Parathyroid adenoma (tissue), 2 donors: ENCODE results near the gene DUSP2.
A peak's percentile ranks its signal among the peaks of the same experiment; 100 is the strongest.

Experiments
- H2AFZ ChIP-seq: fragments of 300-600 bp; sonication (generic); one replicate; pipeline ENCODE4 v1.7.0; 2017; ENCODE audit warnings: antibody characterized with exemption, mild to moderate bottlenecking
- H3K27ac ChIP-seq: fragments of 300-600 bp; sonication (generic); one replicate; pipeline ENCODE4 v1.7.0; 2017
- H3K27me3 ChIP-seq: fragments of 300-600 bp; sonication (generic); one replicate; pipeline ENCODE4 v1.7.0; 2017; ENCODE audit warnings: low read length; ENCODE audit not compliant: control insufficient read depth, insufficient read depth
- H3K36me3 ChIP-seq: fragments of 300-600 bp; sonication (generic); one replicate; pipeline ENCODE4 v1.7.0; 2017; ENCODE audit warnings: low read length; ENCODE audit not compliant: control insufficient read depth, insufficient read depth
- H3K4me1 ChIP-seq: fragments of 300-600 bp; sonication (generic); one replicate; pipeline ENCODE4 v1.7.0; 2017; ENCODE audit warnings: control low read depth
- H3K4me2 ChIP-seq: fragments of 300-600 bp; sonication (generic); one replicate; pipeline ENCODE4 v1.7.0; 2017; ENCODE audit warnings: low read length
- H3K4me3 ChIP-seq: fragments of 300-600 bp; sonication (generic); one replicate; pipeline ENCODE4 v1.7.0; 2017; ENCODE audit warnings: low read depth, low read length
- H3K79me2 ChIP-seq: fragments of 300-600 bp; sonication (generic); one replicate; pipeline ENCODE4 v1.7.0; 2017; ENCODE audit warnings: control low read depth
- H3K9ac ChIP-seq: fragments of 300-600 bp; sonication (generic); one replicate; pipeline ENCODE4 v1.7.0; 2017; ENCODE audit warnings: mild to moderate bottlenecking
- H3K9me3 ChIP-seq: fragments of 300-600 bp; sonication (generic); one replicate; pipeline ENCODE4 v1.7.0; 2017; ENCODE audit warnings: low read length; ENCODE audit not compliant: control insufficient read depth
- TF ChIP-seq, protein P1 (sequence below): fragments of 300-600 bp; sonication (generic); IDR thresholded peaks from one replicate; pipeline ENCODE4 v1.7.0; 2017; ENCODE audit warnings: antibody characterized with exemption, mild to moderate bottlenecking
- donor health status: primary hyperparathyroidism.

Gene DUSP2

GRCh38 chr2:96099861-96100798 lies 45.1 kb downstream of the DUSP2 start:
- H3K4me1 ChIP-seq, result no peaks in the 10 kb centered on the region
- H3K79me2 ChIP-seq, result no peaks in the 10 kb centered on the region
- no peaks in the 10 kb centered on the region for H3K27me3 ChIP-seq
- H3K4me3 ChIP-seq, result no peak overlapping the region
- no peak overlapping the region for H3K27ac ChIP-seq
- TF ChIP-seq, protein P1, sequence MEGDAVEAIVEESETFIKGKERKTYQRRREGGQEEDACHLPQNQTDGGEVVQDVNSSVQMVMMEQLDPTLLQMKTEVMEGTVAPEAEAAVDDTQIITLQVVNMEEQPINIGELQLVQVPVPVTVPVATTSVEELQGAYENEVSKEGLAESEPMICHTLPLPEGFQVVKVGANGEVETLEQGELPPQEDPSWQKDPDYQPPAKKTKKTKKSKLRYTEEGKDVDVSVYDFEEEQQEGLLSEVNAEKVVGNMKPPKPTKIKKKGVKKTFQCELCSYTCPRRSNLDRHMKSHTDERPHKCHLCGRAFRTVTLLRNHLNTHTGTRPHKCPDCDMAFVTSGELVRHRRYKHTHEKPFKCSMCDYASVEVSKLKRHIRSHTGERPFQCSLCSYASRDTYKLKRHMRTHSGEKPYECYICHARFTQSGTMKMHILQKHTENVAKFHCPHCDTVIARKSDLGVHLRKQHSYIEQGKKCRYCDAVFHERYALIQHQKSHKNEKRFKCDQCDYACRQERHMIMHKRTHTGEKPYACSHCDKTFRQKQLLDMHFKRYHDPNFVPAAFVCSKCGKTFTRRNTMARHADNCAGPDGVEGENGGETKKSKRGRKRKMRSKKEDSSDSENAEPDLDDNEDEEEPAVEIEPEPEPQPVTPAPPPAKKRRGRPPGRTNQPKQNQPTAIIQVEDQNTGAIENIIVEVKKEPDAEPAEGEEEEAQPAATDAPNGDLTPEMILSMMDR, result no peak
- no peak overlapping the region for H3K9ac ChIP-seq
- no peaks in the 10 kb centered on the region for H3K9me3 ChIP-seq
- no peak overlapping the region for H2AFZ ChIP-seq
- no peaks in the 10 kb centered on the region for H3K36me3 ChIP-seq
- no peak overlapping the region for H3K4me2 ChIP-seq

- Histone ChIP-seq H3K79me2 (no peaks in the 10 kb centered on the region), H3K27me3 (no peaks in the 10 kb centered on the region), H3K4me1 (no peaks in the 10 kb centered on the region), H2AFZ (no peak overlapping the region), H3K9me3 (no peaks in the 10 kb centered on the region), H3K4me3 (no peak overlapping the region), H3K36me3 (no peaks in the 10 kb centered on the region), H3K9ac (no peak overlapping the region), H3K4me2 (no peak overlapping the region), H3K27ac (peak overlapping the region; percentile 26)
- TF ChIP-seq, protein P1, result no peak
These were observed 46.2 kb downstream of the DUSP2 start for GRCh38 chr2:96098900-96099590.

GRCh38 chr2:96097951-96098823 lies 47.1 kb downstream of the DUSP2 start:
- Histone ChIP-seq H2AFZ (no peak overlapping the region), H3K9me3 (no peaks in the 10 kb centered on the region), H3K4me3 (no peak overlapping the region), H3K4me1 (no peaks in the 10 kb centered on the region), H3K27me3 (no peaks in the 10 kb centered on the region), H3K27ac (peak overlapping the region; percentile 1), H3K36me3 (no peaks in the 10 kb centered on the region), H3K9ac (no peak overlapping the region), H3K4me2 (no peak overlapping the region), H3K79me2 (no peaks in the 10 kb centered on the region)
- TF ChIP-seq, protein P1, result no peak

- Histone ChIP-seq H3K36me3 (no peaks in the 10 kb centered on the region), H3K27ac (no peak overlapping the region), H3K4me3 (no peak overlapping the region), H3K4me1 (no peaks in the 10 kb centered on the region), H3K79me2 (no peaks in the 10 kb centered on the region), H3K27me3 (no peaks in the 10 kb centered on the region), H3K9me3 (no peaks in the 10 kb centered on the region), H2AFZ (no peak overlapping the region), H3K9ac (no peak overlapping the region), H3K4me2 (no peak overlapping the region)
- TF ChIP-seq, protein P1, result no peak
These were observed 47.8 kb downstream of the DUSP2 start for GRCh38 chr2:96097441-96097840.
